Measurements from ENCODE around the gene ZFAND2B. TPM values are rescaled to one million over a fixed set of nuclear protein-coding genes. Genes with fewer than 3 reads are reported as not detected.

The ZFAND2B gene
- total and polyA plus RNA-seq, 2 experiments from 2014 or later: 16.3 to 30.0 TPM

DNA sequence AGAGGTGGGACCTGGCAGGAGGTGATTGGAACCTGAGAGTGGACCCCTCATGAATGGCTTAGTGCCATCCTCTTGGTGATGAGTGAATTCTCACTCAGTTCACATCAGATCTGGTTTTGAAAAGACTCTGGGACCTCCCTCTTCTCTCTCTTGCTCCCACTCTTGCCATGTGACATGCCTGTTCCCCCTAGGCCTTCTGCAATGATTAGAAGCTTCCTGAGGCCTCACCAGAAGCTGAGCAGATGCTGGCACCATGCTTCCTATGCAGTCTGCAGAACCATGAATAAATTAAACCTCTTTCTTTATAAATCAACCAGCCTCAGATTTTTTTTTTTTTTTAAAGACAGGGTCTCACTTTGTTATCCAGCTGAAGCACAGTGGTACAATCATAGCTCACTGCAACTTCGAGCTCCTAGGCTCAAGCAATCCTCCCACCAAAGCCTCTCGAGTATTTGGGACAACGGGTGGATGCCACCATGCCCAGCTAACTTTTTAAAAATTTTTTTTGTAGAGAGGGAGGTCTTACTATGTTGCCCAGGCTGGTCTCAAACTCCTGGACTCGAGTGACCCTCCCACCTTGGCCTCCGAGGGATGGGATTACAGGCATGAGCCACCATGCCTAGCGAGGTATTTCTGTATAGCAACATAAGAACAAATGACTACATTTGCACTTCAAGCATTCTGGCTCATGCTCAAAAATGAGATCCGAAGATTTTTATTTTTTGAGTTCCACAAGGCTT is 2.0 kb upstream of the ZFAND2B start (continued):
- TF ChIP-seq, protein P1, sequence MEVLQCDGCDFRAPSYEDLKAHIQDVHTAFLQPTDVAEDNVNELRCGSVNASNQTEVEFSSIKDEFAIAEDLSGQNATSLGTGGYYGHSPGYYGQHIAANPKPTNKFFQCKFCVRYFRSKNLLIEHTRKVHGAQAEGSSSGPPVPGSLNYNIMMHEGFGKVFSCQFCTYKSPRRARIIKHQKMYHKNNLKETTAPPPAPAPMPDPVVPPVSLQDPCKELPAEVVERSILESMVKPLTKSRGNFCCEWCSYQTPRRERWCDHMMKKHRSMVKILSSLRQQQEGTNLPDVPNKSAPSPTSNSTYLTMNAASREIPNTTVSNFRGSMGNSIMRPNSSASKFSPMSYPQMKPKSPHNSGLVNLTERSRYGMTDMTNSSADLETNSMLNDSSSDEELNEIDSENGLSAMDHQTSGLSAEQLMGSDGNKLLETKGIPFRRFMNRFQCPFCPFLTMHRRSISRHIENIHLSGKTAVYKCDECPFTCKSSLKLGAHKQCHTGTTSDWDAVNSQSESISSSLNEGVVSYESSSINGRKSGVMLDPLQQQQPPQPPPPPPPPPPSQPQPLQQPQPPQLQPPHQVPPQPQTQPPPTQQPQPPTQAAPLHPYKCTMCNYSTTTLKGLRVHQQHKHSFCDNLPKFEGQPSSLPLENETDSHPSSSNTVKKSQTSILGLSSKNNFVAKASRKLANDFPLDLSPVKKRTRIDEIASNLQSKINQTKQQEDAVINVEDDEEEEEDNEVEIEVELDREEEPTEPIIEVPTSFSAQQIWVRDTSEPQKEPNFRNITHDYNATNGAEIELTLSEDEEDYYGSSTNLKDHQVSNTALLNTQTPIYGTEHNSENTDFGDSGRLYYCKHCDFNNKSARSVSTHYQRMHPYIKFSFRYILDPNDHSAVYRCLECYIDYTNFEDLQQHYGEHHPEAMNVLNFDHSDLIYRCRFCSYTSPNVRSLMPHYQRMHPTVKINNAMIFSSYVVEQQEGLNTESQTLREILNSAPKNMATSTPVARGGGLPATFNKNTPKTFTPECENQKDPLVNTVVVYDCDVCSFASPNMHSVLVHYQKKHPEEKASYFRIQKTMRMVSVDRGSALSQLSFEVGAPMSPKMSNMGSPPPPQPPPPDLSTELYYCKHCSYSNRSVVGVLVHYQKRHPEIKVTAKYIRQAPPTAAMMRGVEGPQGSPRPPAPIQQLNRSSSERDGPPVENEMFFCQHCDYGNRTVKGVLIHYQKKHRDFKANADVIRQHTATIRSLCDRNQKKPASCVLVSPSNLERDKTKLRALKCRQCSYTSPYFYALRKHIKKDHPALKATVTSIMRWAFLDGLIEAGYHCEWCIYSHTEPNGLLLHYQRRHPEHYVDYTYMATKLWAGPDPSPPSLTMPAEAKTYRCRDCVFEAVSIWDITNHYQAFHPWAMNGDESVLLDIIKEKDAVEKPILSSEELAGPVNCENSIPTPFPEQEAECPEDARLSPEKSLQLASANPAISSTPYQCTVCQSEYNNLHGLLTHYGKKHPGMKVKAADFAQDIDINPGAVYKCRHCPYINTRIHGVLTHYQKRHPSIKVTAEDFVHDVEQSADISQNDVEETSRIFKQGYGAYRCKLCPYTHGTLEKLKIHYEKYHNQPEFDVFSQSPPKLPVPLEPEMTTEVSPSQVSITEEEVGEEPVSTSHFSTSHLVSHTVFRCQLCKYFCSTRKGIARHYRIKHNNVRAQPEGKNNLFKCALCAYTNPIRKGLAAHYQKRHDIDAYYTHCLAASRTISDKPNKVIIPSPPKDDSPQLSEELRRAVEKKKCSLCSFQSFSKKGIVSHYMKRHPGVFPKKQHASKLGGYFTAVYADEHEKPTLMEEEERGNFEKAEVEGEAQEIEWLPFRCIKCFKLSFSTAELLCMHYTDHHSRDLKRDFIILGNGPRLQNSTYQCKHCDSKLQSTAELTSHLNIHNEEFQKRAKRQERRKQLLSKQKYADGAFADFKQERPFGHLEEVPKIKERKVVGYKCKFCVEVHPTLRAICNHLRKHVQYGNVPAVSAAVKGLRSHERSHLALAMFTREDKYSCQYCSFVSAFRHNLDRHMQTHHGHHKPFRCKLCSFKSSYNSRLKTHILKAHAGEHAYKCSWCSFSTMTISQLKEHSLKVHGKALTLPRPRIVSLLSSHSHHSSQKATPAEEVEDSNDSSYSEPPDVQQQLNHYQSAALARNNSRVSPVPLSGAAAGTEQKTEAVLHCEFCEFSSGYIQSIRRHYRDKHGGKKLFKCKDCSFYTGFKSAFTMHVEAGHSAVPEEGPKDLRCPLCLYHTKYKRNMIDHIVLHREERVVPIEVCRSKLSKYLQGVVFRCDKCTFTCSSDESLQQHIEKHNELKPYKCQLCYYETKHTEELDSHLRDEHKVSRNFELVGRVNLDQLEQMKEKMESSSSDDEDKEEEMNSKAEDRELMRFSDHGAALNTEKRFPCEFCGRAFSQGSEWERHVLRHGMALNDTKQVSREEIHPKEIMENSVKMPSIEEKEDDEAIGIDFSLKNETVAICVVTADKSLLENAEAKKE (CRISPR knock-in tag; IDR thresholded peaks at IDR 0.05): no peak
- no peak for TF ChIP-seq ZNF114 (CRISPR knock-in tag; IDR thresholded peaks at IDR 0.05)
- no peak for TF ChIP-seq JUNB (IDR thresholded peaks at IDR 0.05; ENCODE audit: unreplicated experiment)
- TF ChIP-seq, protein P2, sequence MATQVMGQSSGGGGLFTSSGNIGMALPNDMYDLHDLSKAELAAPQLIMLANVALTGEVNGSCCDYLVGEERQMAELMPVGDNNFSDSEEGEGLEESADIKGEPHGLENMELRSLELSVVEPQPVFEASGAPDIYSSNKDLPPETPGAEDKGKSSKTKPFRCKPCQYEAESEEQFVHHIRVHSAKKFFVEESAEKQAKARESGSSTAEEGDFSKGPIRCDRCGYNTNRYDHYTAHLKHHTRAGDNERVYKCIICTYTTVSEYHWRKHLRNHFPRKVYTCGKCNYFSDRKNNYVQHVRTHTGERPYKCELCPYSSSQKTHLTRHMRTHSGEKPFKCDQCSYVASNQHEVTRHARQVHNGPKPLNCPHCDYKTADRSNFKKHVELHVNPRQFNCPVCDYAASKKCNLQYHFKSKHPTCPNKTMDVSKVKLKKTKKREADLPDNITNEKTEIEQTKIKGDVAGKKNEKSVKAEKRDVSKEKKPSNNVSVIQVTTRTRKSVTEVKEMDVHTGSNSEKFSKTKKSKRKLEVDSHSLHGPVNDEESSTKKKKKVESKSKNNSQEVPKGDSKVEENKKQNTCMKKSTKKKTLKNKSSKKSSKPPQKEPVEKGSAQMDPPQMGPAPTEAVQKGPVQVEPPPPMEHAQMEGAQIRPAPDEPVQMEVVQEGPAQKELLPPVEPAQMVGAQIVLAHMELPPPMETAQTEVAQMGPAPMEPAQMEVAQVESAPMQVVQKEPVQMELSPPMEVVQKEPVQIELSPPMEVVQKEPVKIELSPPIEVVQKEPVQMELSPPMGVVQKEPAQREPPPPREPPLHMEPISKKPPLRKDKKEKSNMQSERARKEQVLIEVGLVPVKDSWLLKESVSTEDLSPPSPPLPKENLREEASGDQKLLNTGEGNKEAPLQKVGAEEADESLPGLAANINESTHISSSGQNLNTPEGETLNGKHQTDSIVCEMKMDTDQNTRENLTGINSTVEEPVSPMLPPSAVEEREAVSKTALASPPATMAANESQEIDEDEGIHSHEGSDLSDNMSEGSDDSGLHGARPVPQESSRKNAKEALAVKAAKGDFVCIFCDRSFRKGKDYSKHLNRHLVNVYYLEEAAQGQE (IDR thresholded peaks at IDR 0.05; ENCODE audit: unreplicated experiment): no peak

Measured in GM23338 (cell line).